ENCODE measurements around the gene MDN1.

GRCh38 chr6:89694428-89694827 is 125.2 kb downstream of the MDN1 start:
- no peak for TF ChIP-seq YY1 (IDR thresholded peaks at IDR 0.05; ENCODE audit: insufficient read depth, insufficient read length)
- TF ChIP-seq SUZ12 (IDR thresholded peaks at IDR 0.05; ENCODE audit: extremely low read depth, insufficient read depth, insufficient read length), result no peak
- no peak for TF ChIP-seq ZNF274 (IDR thresholded peaks at IDR 0.05; ENCODE audit: low read depth, low read length)
